ENCODE results near the gene SGPP2. TPM values are rescaled to one million over a fixed set of nuclear protein-coding genes. Genes with fewer than 3 reads are reported as not detected.

Gene SGPP2
- total RNA-seq, 3 donors from 2014 or later: 0.32 to 8.8 (median 1.3) TPM

GRCh38 chr2:222450021-222450420 lies 25.7 kb downstream of the SGPP2 start:
- H3K4me3 ChIP-seq: no peak overlapping the region

GRCh38 chr2:222451224-222451674 lies 26.9 kb downstream of the SGPP2 start:
- Histone ChIP-seq H3K9me3 (no peaks in the 10 kb centered on the region), H3K4me1 (no peaks in the 10 kb centered on the region), H3K27ac (no peak overlapping the region), H3K36me3 (no peaks in the 10 kb centered on the region), H3K4me3 (no peak overlapping the region), H3K27me3 (no peaks in the 10 kb centered on the region)
- DNase-seq (ENCODE audit: low spot score in 2 of 2): no peak
- intact Hi-C loops (cut with DNase I; ENCODE audit: low total_unique reads): no loop called here
- TF ChIP-seq POLR2A (IDR thresholded peaks at IDR 0.05) (no peak), CTCF (IDR thresholded peaks at IDR 0.05) (no peak), POLR2AphosphoS5 (IDR thresholded peaks at IDR 0.05) (no peak)

More at GRCh38 chr2:222450021-222450420, 25.7 kb downstream of the SGPP2 start:
- Histone ChIP-seq H3K4me1 (no peaks in the 10 kb centered on the region), H3K36me3 (no peaks in the 10 kb centered on the region), H3K27me3 (no peaks in the 10 kb centered on the region), H3K9me3 (no peaks in the 10 kb centered on the region), H3K27ac (no peak overlapping the region)
- TF ChIP-seq POLR2AphosphoS5 (IDR thresholded peaks at IDR 0.05) (no peak), POLR2A (IDR thresholded peaks at IDR 0.05) (no peak), CTCF (IDR thresholded peaks at IDR 0.05) (no peak)
- no peak for DNase-seq (ENCODE audit: low spot score in 2 of 2)
- intact Hi-C loops (cut with DNase I; ENCODE audit: low total_unique reads): no loop called here

- Histone ChIP-seq H3K4me1 (no peaks in the 10 kb centered on the region), H3K36me3 (no peaks in the 10 kb centered on the region), H3K27me3 (no peaks in the 10 kb centered on the region), H3K4me3 (no peak overlapping the region), H3K9me3 (no peaks in the 10 kb centered on the region), H3K27ac (no peak overlapping the region)
- DNase-seq (ENCODE audit: low spot score in 2 of 2): no peak
- TF ChIP-seq CTCF (IDR thresholded peaks at IDR 0.05) (no peak), POLR2A (IDR thresholded peaks at IDR 0.05) (no peak)
- intact Hi-C loops (cut with DNase I; ENCODE audit: low total_unique reads): no loop called here
Measured at GRCh38 chr2:222452422-222452950, 28.1 kb downstream of the SGPP2 start.

- no peaks in the 10 kb centered on the region for H3K9me3 ChIP-seq
- intact Hi-C loops (cut with DNase I; ENCODE audit: low total_unique reads): no loop called here
- no peak overlapping the region for H3K27ac ChIP-seq
- no peak overlapping the region for H3K4me3 ChIP-seq
- H3K36me3 ChIP-seq: no peaks in the 10 kb centered on the region
- no peak for TF ChIP-seq POLR2AphosphoS5 (IDR thresholded peaks at IDR 0.05)
- TF ChIP-seq CTCF (IDR thresholded peaks at IDR 0.05): no peak
- no peak for TF ChIP-seq POLR2A (IDR thresholded peaks at IDR 0.05)
- no peaks in the 10 kb centered on the region for H3K4me1 ChIP-seq
- DNase-seq (ENCODE audit: low spot score in 2 of 2): no peak
- no peaks in the 10 kb centered on the region for H3K27me3 ChIP-seq
Measured at GRCh38 chr2:222456479-222457077, 32.2 kb downstream of the SGPP2 start.

- Histone ChIP-seq H3K27me3 (no peaks in the 10 kb centered on the region), H3K4me3 (no peak overlapping the region)
- TF ChIP-seq CTCF (IDR thresholded peaks at IDR 0.05): no peak
- no peak for TF ChIP-seq POLR2A (IDR thresholded peaks at IDR 0.05)
- no peak for TF ChIP-seq POLR2AphosphoS5 (IDR thresholded peaks at IDR 0.05)
Measured at GRCh38 chr2:222459983-222460382, 35.6 kb downstream of the SGPP2 start.

More at GRCh38 chr2:222459983-222460382, 35.6 kb downstream of the SGPP2 start:
- no peaks in the 10 kb centered on the region for H3K9me3 ChIP-seq
- no peaks in the 10 kb centered on the region for H3K36me3 ChIP-seq
- no peak for DNase-seq (ENCODE audit: low spot score in 2 of 2)
- no peaks in the 10 kb centered on the region for H3K4me1 ChIP-seq
- intact Hi-C loops (cut with DNase I; ENCODE audit: low total_unique reads): no loop called here
- no peak overlapping the region for H3K27ac ChIP-seq
